Measurements from ENCODE around the gene DNAH8. TPM values are rescaled to one million over a fixed set of nuclear protein-coding genes. Genes with fewer than 3 reads are reported as not detected.

The DNAH8 gene
- total RNA-seq, 1 experiment from 2014 or later = not detected

DNA sequence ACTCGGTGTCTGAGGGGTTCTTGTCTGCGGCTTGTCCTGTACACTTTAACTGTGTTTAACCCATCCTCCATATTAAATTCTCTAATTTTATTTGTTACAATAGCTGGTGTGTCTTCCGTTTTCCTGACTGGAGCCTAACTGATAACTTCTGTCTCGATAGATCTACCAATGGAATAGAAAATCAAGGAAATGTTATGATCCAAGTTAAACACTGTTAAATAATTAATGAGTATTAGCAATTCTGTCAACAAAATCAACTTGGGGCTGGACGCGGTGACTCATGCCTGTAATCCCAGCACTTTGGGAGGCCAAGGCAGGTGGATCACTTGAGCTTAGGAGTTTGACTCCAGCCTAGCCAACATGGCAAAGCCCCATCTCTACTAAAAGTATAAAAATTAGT lies 81.7 kb downstream of the DNAH8 start:
- no peak for DNase-seq (ENCODE audit: low read depth)

DNA sequence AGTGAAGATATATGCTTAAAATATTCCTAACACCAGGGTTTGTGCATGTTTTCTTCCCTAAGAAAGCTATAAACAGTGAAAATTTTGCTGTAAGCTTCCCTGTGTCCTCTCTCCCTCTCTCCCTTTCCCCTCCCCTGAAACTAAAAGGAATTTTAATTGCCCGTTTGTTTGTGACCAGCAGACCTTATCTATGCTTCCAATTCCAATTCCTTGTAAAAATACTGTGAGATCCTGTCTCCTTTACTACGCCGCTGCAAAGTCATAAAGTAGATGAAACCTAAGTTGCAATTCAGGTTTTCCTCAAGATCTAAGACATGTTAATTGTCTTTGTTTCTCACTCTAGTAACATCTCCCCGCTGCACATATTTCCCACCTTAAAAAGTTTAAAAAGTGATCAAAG lies 82.3 kb downstream of the DNAH8 start:
- DNase-seq (ENCODE audit: low read depth) = no peak

DNA sequence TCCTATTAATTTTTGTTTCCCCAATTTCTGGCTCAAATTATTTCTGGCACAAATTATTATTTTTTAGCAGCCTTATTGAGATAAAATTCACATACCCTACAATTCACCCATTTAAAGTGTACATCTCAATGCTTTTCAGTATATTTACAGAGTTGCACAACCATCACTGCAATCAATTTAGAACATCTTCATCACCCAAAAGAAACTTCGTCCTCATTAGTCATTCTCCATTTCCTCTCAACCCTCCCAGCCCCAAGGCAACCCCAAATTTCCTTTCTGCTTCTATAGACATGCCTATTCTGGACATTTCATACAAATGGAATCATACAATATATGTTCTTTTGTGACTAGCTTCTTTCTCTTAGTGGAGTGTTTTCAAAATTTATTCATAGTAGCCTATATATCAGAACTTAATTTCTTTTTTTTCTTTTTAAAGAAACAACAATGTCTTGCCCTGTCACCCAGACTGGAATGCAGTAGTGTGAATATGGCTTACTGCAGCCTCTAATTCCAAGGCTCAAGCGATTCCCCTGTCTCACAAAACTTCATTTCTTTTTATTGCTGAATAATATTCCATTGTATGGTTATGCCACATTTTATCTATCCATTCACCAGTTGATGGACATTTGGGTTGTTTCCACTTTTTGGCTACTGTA lies 84.5 kb downstream of the DNAH8 start:
- DNase-seq (ENCODE audit: low read depth) = no peak

DNA sequence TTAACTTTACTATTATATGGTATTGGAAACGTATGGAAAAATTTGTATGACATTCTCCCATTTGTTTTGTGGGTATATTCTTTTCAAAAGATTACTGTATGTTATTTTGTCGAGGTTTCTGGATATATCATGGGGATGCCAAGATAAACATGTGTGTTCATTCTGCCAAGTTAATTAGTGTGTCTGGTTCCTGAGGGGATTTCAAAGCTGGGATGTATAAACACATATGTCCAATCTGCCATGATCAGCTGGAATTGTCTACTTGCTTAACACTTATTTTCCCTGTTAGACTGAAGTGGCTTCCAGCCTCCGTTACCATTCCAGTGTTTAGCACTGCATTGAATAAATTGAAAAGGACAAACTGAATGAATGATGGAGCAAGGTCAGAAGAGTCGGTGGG lies 86.2 kb downstream of the DNAH8 start:
- DNase-seq (ENCODE audit: low read depth) = no peak

DNA sequence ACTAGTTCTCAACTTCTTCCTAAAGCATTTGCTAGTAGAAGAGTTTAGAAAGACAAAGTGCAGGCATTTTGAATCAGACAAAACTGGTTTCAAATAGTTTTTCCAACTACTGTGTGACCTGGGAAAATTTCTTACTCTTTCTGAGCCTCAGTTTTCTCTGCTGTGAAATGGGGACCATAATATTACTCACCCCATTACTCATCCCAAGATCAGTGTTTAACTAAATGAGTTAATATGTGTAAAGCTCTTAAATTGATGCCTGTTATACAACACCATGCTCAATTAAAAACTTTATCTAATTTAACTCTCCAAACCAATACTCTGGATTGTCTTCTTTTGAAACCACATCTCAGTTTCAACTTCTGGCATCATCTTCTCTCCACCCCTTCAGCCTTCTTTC lies 87.4 kb downstream of the DNAH8 start:
- DNase-seq (ENCODE audit: low read depth) = no peak

DNA sequence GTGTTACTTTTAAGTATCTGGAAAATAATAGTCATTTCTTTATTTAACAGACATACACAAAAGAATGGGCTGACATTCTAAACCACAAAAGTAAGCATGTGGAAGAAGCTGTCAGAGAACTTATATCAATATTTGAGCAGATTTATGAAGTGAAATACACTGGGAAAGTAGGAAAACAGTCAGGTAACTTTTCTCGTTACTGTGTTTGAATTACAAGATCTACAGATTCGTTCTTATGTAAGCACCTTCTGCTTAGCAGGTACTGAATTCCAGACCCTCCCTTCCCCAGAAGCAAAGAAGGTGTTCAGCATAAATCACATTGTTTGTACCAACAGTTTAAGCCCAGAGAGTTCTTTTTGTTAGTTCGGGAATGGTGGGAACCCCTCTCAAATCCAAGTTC lies 88.0 kb downstream of the DNAH8 start:
- no peak for DNase-seq (ENCODE audit: low read depth)

DNA sequence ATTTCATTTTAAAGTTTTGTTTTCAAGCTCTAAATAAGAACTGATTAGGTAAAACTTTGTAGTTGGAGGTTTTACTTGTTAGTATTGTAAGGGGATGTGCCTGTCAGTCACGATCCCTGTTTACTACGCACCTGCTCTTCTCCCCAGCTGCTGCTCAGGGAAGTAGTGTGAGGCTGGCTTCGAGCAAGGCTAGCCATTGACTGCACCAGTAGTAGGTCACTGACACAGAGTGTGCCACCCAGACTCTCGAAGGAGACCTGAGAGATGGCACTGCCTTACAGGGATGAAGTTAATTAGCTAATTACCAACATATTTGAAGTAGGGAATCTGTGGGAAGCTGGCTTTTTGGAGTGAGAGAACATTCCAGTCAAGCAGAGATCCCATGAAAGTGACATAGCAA lies 89.2 kb downstream of the DNAH8 start:
- DNase-seq (ENCODE audit: low read depth) = no peak

DNA sequence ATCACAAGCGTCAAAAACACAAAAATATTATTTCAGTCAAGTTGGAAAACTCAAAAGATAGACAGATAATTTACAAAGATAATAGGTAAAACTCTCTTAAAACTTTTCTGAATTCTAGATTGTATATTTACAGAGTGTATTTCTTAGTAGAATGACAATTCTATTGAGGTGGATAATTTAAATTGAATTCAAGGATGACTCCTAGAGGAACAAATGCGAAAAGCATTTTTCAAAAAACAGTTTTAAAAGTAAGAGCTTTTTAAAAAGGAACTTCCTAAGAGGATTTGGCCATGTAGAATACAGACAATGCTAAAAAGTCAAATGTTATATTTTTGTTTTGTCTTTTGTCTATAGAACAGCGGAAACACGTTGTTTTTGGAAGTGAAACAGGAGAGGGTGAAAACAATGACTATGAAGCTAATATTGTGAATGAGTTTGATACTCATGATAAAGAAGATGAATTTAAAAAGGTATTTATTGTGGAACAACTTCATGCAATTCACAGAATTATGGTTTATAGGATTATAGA lies 90.1 kb downstream of the DNAH8 start:
- DNase-seq (ENCODE audit: low read depth) = no peak

DNA sequence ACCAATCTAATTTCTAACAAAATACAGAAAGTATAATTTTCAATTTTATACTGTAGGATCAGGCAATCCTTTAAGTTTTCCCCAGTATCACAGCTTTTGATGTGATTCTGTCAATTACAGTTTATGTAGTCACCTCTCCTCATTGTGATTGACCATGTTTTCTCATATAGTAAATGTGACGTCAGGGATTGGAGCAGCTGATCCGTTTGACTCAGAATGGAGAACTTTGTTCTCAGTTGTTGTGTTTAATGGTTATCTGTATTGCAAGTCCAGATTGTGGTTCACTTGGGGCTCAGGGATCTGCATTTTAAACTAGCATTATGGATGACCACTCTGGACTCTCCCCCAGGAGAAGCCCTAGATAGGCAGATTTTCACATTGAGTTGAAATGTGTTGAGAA lies 90.6 kb downstream of the DNAH8 start:
- no peak for DNase-seq (ENCODE audit: low read depth)

DNA sequence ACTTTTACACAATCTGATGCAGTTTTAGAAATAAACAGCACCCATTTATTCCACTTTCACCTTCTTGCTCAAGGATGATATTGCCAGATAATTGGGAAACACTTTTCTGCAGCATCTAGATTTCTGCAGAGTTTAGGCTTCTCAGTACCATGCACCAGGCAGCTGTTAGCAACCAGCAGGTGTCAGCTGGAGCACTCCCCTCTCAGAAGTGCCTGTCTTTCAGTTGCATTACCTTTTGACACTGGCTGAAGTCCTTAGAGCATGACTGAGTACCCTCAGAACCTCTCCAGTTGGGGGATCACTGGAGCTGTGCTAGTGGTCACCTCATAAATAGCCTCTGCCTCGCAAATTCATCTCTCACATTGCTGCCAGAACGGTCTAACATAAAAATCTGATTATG lies 91.2 kb downstream of the DNAH8 start:
- DNase-seq (ENCODE audit: low read depth) = no peak

DNA sequence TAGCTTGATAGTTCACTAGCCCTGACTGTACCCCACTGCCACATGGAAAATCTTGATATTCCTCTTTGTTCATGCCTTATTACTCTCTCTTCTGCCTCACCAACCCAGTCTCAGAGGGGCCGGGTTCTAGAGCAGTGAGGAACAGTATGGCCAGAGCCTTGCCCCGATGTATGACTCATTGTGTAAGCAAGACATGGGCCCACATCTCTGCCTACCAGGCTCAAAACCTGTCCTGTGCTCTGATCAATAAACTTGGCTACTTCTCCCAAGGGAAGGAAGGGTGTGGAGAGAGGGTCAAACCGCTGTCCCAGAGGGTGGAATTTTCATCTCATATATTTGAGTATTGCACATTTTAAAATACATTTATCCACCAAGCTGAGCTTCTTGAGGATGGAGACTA lies 91.7 kb downstream of the DNAH8 start:
- no peak for DNase-seq (ENCODE audit: low read depth)

DNA sequence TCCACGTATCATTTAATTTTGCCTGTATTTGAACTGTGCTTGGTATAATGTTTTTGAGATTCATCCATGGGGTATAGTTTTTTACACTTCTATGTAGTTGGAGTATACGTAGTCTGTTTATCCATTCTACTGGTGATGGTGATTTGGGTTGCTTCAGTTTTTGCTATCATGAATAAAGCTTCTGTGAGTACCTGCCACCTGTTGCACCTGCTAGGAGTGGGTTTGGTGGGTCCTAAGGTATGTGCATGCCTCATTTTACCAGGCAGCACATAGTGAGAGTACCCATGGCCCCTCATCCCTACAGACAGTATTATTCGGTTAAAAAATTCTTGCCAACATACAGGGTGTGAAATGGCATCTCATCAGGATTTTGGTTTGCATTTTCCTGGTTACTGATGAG lies 92.9 kb downstream of the DNAH8 start:
- DNase-seq (ENCODE audit: low read depth) = no peak

DNA sequence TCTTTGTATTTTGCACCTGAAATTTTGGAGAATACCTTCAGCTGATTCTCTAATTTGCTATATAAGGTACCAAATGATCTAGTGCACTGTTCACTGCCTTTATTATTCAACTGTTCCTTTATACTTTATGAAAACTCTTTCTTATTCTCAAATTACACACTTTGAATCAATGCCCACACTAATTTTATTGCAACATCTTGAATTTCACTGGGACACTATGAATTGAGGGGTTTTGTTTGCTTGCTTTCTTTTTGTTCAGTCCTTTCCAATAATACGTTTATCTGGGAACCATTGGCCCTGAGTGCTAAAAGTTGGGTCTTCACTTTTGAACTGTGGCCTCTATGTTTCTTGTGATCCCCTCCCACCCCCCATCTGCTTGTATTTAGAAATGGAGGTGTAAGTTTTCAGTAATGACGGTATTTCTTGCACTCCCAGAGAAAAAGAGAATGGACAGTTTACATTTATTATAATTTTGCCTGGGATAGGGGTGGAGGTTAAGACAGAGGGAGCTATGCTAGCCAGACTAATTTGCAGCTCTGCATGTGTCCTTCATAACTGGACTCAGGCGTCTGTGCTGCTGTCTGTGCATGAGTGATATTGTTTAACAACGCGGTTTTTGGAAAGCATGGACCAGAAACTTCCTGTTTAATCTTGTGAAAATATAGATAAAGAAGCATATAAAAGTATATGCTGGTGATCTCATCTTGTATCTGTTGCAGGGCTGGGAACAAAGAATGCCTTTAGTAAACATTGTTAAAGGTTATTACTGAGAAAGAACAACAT lies 98.1 kb downstream of the DNAH8 start:
- DNase-seq (ENCODE audit: low read depth) = no peak

DNA sequence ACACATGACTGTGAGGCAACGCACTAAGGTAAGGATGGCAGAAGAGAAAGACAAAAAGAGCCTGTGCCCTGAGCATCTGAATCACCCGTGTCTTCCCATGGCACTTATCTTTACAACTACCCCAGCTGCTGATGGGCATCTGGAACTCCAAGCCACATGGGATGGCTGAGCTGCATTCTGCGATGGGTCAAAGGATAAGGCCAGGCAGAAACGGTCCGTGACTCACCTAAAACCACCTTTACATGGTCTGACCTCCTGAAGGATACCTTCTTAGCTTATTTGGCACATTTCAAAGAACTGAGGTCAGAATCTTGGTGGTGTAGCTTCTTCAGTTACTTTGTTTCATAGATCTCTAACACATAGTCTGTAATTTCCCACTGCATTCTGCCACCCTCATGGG lies 99.7 kb downstream of the DNAH8 start:
- no peak for DNase-seq (ENCODE audit: low read depth)

DNA sequence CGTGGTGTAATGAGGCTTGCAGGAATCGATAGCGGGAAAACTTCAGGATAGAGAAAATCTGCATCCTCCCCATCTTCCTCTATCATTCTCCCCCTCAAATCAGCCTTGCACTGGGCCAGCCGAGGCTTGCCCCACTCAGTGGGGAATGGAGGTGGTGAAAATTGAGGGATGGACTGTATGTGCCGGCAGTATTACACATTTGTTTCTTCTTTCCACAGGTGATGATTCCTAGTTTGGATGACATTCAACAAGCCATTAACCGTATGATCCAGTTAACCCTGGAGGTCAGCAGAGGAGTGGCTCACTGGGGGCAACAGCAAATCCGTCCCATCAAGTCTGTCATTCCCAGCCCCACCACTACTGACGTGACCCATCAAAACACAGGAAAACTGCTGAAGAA lies 100.1 kb downstream of the DNAH8 start:
- DNase-seq (ENCODE audit: low read depth) = no peak

DNA sequence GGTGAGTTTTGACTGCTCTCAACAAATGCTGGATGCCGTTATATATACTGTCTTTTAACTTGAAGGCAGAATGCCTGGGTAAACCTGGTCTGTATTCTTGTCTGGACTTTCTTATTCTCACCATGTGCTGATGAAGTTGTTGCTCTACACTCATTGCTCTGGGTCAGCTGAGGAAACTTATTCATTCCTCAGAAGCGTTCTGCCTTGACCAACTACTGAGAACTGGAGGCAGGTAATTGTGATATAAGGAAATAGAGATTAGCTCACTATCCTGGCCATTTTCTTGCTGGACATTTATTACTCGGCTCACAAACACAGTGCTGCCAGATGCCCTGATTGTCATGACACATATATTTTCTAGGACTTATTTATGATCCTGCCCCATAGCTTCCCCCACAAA lies 103.6 kb downstream of the DNAH8 start:
- DNase-seq (ENCODE audit: low read depth) = no peak

DNA sequence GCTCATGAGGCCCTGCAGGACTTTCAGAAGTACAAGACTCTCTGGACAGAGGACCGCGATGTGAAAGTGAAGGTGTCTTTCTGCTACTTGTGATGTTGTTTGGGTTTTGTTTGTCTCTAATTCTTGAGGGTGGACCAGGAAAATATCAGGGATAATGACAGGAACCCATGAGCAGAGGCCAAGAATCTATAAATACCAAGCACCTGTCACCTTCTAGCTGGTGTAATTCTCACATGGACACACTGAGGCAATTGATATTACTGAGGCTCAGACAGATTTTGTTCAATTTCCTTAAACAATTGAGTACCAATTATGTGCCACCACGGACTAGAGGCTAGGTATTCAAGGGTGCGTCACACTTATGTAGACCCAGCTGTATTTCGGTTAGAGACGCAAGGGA lies 107.9 kb downstream of the DNAH8 start:
- DNase-seq (ENCODE audit: low read depth) = no peak

DNA sequence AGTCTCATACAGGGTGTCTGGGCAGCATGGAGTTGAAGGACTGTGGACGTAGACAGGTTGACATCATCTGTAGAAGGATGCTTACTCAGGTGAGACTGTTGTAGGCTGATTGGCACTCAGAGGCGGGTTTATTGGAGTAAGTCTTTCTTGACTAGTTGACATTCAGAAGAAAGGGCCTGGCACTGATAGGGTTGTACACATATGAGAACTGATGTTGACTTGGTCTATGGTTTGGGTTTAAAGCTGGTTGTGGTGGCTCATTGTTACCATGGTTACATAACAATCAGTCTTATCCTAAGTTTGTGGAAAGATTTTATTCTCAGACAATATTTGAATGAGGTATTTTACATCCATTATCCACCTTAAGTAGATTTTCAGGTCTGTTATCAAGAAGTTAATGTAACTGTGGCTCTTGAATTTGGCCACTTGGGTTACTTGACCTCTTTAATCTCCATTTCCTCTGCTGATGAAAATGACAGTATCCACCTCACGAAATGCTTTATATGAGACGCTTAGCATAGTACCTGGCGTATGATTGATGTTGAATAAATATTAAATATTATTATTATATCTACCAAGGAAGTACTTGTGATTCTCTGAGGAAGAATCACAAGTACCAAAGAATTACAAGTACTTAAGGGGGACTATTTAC lies 109.3 kb downstream of the DNAH8 start:
- no peak for DNase-seq (ENCODE audit: low read depth)

DNA sequence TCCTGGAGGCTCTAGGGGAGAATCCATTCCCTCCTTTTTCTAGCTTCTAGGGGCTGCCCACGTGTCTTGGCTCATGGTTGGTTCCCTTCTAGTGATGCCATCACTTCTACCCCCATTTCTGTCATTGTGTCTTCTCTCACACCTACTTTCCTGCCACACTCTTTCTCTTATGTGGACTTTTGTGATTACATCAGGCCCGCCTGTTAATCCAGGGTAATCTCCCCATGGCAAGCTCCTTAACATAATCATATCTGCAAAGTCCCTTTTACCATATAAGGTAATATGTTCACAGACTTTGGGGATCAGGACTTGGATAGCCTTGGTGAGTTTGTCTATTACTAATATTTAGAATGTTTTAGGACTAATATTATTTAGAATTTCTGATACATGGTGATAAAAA lies 111.9 kb downstream of the DNAH8 start:
- no peak for DNase-seq (ENCODE audit: low read depth)

DNA sequence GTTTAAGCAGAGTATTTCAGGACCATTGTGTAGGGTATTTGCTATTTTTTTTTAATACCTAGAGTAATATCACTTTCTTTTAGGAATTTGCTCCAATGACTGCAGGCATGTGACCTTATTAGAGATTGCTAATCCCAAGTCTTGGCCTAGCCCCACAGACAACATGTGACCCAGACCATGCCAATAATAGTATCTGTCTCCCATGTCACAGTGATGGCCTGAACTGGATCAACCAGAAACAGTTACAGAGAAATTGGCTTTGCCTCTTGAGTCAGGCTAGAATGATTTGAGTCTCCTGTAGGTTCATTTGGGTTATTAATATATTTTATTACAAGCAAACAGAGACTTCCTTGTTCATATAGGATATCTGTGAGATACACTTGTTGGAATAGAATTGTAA lies 116.8 kb downstream of the DNAH8 start:
- DNase-seq (ENCODE audit: low read depth) = no peak

DNA sequence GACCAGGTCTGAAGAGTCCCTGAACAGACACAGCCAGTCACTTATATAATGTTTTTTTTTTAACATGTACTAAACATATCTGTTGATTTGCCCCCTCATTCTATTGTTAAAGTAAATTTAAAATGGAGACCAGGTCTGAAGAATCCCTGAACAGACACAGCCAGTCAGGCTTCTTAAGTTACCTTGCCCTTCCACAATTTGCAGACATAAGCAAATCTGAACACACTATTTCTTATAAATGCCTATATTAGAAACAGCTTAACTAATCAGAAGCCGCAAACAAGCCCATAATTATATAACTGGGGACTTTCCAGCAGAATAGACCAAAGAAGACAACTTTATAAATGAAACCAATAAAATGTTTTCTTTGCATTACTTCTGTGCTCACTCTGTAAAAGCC lies 118.2 kb downstream of the DNAH8 start:
- no peak for DNase-seq (ENCODE audit: low read depth)

DNA sequence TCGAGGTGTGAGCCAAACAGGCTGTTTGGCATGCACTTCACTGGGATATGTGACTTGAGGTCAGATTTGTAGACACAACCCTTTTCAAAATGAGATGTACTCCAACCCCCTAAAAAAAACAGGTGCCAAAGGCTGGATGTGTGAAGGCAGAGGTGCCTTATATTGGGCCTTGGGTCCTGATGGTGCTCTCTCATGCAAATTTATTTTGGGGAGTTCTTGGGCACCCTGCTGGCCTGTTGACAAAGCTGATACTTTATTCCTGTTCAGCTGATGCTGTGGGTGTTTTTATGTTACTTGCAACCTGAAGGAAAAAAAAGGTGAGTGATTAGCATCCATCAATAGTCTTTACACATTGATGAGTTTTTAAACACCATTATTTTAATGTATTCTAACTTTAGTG lies 121.5 kb downstream of the DNAH8 start:
- no peak for DNase-seq (ENCODE audit: low read depth)

DNA sequence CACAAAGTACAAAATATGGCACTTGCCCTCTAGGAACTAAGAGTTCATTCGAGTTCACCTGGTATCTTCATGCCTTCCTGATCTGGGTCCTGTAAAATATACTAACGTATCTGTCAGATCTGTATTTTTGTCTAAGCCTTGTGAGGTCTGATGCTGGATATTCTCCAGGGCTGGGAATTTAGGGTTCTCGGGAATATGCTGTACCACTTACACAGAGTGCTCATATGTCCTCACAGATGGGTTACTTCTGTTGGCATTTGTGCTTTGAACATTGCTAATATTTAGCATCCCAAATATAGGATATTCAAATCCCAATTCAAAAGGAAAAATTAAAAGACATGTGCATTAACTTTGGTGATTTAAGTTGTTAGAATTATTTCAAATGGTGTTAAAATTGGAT lies 122.0 kb downstream of the DNAH8 start:
- no peak for DNase-seq (ENCODE audit: low read depth)

Data from M059J (cell line).